ENCODE results near the gene C4orf50.

DNA sequence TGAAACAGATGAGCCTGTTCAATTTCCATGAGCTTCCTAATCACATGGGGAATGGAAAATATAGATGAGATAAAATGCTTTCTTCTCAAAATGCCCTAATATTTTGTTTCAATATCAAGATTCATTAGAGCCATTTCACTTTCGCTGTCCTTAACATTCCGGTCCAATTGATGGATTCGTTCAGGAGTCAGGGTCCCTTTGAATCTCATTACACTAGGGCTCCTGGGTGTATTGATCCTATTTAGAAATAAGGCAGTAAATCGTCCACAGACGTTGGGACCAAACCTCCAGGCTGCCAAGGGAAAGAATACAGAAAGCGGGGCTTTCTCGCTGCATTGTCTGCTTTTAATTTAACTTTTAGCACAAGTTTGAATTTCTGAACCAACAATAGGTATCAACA, 104.8 kb downstream of the C4orf50 start:
- TF ChIP-seq POLR2A (IDR thresholded peaks at IDR 0.05), result no peak
- TF ChIP-seq CTCF (IDR thresholded peaks at IDR 0.05), result no peak
